Measurements from ENCODE around the gene DPT.

Gene DPT

DNA sequence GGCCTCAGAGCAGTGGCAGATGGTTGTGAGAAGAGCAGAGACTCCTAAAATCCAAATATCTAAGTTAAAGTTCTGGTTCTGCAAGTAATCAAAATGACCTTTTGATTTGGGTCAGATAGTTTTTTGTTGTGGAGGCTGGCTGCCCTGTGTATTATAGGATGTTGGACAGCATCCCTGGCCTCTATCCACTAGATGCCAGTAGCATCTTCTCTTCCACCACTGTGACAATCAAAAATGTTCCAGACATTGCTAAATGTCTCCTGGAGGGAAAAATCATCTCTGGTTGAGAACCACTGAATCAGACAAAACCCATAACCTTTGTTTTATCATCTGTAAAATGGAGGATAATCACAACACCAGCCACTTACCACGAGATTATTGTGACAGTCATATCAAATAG is 5.9 kb upstream of the DPT start:
- no peak for DNase-seq

DNA sequence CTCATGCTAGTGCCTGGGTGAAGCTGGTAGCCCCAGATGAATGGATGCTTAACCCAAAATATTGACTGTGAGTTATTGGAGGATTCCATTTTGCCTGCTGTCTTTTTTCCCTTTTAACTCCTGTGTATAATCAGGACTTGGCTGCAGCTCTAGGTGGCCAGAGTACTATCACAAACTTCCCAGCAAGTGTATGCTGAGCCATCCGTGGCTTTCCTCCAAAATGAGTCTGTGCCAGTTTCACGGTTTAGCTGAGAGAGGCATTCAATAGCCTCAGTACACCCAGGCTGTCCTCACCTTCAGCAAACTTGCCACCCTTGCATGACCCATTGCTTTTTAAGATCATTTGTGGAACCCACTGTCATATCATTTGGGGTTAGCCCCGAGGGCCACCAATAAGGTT is 5.3 kb upstream of the DPT start:
- no peak for DNase-seq

DNA sequence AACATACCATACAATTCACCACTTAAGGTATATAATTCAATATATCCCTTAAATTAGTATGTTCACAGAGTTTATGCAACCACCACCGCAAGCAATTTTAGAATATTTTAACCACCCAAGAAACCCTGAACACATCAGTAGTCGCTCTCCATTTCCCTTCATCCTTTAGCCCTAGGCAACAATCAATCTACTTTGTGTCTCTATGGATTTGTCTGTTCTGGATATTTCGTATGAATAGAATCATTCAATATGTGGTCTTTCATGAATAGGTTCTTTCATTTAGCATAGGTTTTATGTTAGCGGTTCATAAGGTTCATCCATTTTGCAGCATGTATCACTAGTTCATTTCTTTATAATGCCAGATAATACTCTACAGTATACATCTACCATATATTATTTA is 4.2 kb upstream of the DPT start:
- DNase-seq, result no peak

DNA sequence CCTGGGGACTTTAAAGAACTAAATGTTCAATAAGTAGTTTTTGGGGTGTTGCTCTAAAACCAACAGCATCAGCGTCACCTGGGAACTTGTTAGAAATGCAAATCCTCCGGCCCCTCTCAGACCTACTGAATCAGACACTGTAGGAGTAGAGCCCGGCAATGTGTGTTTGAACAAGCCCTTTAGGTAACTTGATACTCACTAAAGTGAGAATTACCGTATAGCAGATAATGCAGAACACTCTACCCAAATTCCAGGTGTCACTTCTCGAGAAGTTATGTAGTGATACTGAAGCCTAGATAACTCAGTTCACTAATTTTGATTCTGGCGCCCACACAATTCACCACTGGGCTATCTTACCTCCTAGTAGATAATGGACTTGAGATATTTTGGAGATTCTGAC is 3.7 kb upstream of the DPT start:
- no peak for DNase-seq

DNA sequence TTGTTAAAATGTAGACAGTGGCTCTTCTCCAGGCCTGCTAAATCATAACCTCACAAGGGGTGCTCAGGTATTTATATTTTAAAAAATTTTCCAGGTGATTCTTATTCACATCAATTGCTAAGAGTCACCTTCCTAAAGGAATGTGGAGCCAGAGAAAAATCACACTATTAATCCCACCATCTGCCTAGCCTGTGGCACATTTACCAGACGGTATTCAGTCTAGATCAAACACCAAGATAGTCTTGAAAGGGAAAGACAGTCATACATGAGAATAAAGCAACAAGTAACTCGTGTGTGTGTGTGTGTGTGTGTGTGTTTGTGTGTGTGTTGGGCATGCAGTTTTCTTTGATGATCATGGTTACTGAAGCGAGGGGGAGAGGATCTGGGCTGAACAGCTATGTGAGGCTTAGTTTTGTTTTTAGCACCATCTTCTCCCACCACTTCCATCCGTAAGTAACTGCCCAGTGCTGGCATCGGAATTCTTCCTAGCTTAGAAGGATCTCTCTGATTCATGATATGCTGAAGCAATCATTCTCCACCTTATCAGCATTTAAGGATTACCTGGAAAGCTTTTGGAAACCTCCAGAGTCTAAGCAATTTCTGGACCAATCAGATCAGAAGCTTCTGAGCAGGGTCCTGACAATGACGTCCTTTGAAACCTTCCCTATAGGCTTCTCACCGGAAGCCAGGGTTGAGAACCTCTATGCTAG is 2.4 kb upstream of the DPT start:
- no peak for DNase-seq

DNA sequence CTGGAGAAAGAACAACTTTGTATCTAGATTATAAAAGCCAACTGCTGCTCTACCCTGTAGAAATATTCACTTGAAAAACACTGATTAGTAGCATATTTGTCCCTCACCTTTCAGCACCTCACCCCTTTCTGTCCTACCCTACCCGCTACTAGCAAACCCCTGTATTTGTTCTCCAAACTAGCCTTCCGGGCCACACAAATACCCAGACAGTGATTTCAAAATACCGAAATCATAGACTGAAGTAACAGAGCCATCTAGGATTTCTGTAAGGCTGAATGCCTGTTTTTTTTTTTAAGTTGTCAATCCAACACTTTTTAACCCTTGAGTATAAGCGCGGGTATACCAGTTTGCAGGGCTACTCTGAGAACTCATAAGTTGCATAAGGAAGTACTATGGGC is 398 bp upstream of the DPT start:
- DNase-seq, result no peak

DNA sequence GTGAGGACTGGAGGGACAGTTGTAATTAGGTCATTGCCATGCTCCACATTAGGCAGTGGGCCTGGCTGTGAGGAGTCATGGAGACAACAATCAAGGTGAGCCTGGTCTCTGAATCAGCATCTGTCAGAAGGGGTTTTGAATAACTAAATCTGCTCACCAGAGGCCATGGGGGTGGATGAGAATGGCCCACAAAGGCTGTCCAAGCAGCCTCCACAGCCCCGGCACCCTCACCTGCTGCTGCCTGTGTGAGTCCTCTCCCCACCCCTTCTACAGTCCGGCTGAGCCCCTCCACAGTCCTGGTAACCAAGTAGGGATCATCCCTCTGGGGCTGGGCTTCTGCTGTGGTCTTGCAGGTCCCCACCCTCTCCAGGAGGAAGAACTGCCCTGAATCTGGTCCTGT is 2.3 kb downstream of the DPT start:
- DNase-seq, result no peak

DNA sequence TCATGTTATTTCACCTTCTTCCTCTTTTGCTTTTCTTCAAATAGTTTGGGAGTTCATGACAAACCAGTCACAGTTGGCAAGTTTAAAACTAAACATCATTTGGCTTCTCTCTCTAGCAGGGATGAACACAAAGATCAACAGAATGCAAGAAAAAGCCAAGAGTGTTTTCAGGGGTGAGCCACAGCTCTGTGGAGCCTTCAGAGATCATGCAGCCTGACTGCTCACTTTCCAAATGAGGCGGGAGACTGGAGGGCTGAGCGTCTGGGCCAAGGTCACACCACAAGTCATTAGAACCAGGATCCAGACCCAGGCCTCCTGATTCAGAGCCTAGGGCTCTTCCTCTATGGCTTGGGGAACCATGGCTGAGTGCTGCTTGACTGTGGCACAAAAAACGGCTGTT is 2.7 kb downstream of the DPT start:
- no peak for DNase-seq

DNA sequence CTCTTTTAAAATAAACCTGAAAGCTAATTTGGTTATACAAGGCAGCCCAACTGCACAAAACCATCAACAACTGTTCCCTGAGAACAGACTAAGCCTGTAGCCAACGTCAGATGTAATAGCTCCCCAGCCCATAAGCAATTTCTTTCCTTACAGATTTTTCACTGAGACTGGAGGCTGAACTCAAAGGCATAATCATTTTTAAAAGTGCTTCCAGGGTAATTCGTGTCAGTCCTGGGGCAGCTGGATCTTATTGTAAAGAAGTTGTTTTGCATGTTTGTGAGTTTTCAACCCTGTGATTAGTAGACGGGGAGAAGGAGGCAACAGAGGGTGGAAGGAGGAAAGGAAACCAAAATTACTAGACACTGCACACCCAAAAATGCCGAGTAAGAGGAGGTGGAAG is 3.2 kb downstream of the DPT start:
- DNase-seq, result no peak

DNA sequence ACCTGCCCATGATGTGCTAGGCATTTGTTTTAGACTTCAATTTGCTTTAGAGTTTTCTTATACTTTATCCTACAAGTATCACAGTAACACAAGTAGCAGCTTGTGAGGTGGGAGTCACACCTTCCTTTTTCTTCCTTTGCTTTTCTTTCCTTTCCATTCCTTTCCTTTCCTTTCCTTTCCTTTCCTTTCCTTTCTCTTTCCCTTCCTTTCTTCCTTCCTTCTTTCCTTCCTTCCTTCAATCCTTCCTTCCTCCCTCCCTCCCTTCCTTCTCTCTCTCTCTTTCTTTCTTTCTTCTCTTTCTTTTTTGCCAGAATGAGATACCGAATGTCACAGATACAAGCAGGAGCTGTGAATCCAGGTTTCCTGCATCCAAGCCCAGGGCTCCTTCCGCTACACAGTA is 3.9 kb downstream of the DPT start:
- no peak for DNase-seq

DNA sequence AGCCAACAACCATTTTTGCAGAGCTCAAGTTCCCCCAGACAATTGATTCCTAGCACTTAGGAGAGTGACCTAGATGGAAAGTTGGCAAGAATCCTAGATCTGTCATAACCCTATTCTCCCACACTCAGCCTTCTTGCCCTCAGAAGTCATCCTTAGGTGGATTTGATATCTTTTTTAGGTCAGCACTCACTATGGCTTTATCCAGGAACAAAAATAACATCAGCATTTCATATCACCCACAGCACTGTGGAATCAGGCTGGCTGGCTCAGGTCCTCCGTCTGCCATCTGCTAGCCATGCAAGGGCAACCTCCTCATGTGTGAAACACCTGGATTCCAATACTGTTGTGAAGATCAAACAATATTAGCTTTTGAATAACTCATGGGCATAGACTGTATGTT is 6.0 kb downstream of the DPT start:
- no peak for DNase-seq

DNA sequence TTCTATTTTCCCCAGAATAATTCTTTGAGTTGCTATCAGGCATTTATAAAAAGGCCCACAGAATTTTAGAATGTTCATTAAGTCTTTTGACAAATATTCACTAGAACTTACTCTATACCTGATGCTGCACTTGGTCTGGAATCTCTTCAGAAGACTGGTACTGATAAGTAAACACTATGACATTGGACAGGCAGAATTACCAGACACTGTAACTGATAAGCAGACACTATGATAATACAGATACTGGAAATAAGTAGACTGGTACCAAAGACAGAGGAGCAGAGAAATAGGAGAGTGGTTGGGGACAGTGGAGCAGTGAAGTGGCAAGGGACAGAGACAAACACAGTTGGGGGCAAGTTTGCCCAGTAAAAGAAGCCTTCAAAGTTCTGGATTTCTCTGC is 8.2 kb downstream of the DPT start:
- DNase-seq, result no peak

DNA sequence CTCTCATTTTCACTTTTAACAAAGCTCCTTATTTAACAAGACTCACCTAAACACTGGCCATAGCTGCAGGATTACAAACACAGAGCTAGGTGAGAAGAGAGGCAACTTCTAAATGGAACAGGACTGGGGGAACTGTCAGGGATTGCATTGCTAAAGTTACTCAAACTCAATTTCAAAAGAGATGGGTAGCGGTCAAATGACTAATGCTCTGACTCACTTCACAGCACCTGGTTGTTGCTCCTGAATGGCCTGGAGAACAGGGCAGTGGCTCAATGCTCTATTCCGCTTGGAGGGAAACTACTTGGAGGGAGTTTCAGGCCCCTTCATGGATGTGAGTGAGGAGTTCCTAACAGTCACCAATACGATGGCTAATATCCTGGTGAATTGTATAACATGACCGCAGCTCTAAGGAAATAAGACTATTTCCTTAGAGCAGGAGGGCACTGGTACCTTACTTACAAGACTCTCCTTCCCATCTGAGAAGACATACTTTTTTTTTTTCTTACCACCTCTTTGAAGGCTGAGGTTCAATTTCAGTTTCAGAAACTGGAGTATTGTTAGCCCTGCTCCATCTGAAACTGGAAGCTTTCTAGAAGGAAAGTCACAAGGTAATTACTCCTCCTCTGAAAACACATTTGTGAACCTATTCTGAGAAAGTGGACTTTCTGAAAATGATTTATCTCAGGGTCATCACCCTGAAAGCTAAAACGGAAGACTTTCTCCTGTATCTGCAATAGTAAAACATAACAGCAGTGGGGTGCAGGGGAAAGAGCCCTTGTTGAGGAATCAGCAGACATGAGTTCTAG is 9.5 kb downstream of the DPT start:
- DNase-seq, result no peak

DNA sequence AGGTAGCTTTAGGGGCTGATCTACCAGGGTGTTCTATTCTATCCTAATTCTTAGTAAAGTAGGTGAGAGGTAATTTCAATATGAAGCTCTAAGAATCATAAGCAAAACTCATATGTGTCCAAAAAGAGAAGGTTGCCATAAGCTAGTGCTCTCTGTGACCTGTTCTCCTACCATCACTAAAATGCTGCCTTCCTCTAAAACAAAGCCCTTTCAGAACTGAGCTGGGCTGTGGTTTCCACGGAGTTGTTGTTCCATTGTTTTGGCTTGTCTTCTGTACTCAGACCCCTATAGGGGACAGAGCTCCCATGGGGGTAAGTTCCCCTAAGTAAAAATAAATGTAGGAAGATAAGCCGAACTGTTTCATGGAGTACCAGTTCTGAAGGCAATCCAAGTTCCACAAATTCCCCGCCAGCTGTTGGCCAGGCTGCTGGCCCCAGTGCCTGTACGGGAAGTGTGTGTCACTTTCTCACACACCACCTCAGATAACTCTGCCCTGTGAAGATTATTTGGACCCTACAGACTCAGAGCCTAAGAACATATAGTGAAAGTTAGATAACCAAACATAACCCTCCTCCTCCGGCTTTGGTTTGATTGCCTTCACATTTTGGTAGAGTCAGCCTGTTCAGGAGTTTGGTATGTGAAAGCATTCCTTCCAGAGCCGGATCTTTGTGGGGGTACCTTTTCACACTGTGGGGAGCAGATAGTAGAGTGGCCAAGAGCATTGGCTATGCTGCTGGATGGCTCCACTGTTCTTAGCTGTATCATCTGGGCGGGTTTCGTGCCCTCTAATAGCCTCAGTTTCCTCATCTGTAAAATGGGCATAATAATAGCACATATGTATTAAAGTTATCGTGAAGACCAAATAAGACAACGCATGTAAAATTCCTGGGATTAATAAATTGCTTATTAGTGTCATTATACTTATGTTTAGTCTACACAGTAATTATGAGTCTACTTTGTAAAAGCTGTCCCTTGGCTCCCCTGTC is 10.8 kb downstream of the DPT start:
- no peak for DNase-seq

DNA sequence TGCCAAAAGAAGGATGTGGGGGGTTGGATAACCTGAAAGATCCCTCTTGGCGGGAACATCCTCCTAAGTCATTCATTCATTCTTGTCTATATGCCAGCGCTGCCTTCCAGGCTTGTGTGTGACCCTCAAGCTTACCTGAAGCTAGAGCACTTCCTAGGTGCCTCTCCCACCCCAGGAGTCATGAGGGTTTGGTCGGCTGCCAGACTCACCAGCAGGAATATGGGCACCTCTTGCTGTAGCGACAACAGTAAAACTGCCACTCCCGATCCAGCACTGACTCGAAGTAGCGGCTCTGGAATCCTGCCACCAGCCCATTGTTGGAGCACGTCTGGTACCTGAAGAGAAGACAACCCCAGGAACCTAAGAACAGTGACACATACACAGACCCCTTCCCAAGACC is 15.0 kb downstream of the DPT start:
- no peak for DNase-seq

DNA sequence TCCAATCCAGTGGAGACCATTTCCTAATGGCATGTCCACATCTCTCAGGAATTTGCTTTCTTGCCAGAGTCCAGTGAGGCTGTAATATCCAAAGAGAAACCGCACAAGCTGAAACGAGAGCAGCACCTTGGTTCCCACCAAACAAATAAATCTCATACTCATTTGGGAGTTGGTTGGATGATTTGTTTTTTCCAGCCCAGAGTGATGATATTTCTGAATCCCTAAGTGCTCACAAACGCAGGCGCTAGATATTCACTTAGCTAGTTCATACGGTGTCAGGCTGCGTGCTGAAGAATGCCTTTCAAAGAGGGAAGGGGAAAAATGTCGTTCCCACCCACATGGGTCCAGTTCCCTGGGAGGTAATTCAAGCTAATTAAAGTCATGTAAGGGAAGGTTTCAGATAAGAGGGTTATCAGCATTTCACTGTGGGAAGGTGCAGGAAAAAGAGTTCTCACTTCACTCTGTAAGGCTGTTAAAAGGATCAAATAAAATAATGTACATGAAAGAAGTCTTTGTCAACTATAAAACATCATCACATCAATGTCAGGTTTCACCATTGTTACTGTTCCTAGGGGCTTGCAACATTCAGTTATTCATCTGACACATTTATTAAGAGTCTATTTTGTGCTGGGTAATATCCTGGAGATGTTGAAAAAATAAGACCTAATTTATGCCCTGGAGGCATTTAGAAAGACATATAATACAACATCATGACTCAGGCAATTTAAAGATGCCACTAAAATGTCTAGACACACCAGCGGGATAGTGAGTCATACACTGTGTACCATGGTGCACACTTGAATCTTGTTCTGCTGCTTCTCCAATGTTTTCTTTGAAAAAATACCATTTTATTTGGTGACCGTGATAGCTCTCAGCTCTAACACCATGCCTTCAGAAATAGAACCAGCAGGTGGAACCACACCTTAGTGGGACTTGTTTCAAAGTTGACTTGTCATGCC is 19.3 kb downstream of the DPT start:
- DNase-seq, result no peak

DNA sequence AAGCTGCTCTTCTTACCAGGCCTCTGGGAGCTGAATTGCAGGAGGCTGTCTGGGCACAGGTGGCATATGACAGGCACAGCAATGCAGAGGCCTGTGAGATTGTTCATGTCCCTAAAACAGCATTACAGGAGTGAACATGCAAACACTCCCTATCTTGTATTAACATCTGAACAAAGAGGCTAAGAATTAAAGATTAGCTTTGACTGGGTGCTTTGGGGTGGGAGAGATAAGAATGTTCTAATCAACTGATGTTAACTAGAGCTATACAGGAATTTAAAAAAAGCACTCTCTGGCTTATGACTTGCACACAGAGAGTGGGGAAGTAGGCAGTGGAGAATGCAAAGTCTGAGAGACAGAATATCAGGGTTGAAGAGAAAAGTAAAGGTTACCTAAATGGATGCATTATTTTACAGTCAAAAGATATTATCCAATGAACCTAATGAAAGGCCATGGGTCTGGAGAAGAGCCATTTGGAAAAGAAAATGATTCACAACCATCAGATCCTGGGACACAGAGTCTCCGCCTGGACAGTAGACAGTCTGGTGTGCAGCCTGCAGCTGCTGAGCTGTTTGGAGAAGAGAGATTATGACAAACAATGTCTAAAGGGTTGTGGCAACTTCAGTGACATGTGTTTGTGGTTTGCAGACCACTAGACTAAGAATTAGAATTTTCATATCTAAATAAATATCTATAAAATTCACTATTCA is 20.2 kb downstream of the DPT start:
- DNase-seq, result no peak

DNA sequence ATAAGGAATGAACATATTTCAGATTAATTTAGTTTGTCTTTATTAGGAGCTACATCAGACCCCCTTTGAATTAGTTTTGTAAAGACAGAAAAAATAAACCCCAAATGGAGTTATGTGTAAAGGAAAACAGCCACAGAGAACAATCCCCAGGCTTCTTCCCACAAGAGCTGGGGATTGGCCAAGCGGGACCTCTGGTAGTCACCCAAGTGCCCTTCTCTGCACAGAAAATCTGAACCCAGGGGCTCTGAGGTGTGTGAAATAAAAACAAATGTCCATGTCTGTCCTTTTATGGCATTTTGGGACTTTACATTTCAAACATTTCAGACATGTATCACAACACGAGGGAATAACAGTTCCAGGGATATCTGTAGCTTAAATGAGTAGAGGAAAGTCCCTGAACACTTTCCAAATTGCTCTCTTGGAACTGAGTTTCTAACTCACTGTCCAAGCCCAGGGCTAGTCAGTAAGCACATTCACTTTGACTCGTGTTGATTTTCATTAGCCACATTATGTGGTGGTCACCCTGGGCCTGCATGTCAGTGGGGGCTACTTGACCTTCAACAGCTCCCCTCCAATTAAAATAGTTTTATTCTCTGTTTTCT is 22.5 kb downstream of the DPT start:
- no peak for DNase-seq

DNA sequence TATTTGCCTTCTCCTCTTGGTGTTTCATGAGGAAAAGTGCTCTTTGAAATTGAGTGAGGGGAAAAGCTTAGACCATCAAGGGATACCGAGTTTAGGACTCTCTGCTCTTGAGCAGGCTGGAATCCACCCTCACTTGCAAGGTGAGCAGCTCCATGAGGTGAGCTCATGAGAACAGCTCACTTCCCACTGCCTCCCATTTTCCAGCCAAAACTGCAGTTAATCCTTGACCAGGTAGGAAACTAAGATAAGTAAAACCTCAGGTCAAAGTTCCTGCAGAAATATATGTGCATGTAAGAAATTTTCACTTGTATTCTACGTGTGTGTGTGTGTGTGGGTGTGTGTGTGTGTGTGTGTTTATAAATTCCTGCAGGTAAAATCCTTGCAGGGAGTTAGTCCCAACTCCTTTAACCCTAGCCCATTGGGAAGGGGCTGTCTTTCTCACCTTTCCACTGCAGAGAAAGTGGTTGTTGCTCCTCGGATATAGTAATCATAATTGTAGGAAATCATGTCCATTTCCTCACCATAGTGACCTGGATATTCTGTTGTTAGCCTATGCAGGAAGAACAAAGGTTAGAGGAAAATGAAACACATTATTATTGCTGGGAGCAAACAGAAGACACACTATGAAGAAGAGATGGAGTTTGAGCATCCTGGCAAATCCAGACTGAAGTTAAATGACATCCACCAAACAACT is 28.3 kb downstream of the DPT start:
- DNase-seq, result no peak

DNA sequence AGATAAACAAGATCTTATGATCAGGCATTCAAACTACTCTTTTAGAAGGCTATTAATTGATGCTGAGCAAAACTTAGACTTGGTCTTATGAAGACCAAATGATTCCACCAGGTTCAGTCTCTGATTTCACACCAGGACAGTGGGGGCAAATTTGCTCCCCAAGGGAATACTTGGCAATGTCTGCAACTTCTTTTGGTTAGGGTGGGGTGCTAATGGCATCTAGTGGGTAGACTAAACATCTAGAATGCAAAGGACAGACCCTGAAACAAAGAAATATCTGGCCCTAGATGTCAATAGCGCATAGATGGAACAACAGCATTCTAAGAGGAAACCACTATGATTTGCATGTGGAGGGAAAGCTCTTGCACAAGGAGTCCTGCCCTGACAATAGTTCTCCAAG is 30.6 kb downstream of the DPT start:
- DNase-seq, result no peak

Data from activated CD4-positive, alpha-beta T cell treated with anti-CD3 and anti-CD28 coated beads, Interleukin-2, Interleukin-6, amounts not matched to agents 100 ng/mL and 50 ng/mL, durations not matched to agents 16 hours and 8 hours (primary cell).